ENCODE results near the gene ZNF783. TPM values are rescaled to one million over a fixed set of nuclear protein-coding genes. Genes with fewer than 3 reads are reported as not detected.

ZNF783 gene
- total and polyA plus RNA-seq, 4 donors, result 1.0 to 23.8 (median 15.9) TPM

- Histone ChIP-seq H3K4me3 (ENCODE audit: low read length in 2 of 2) (no peak overlapping the region), H3K36me3 (ENCODE audit: control insufficient read depth in 1 of 2, insufficient read depth in 2 of 2, low read length in 1 of 2) (no peaks in the 10 kb centered on the region), H3K27ac (ENCODE audit: low read depth in 1 of 2, low read length in 2 of 2) (no peak overlapping the region), H3K27me3 (ENCODE audit: control insufficient read depth in 1 of 2, insufficient read depth in 2 of 2, low read length in 1 of 2) (no peaks in the 10 kb centered on the region), H3K9me3 (ENCODE audit: control insufficient read depth, low read length) (no peaks in the 10 kb centered on the region), H3K4me1 (ENCODE audit: control insufficient read depth in 1 of 2, insufficient read depth in 2 of 2, low read length in 2 of 2) (no peaks in the 10 kb centered on the region)
- no peak for ATAC-seq (ENCODE audit: low FRiP score)
- DNase-seq, result no peak
- intact Hi-C loops (cut with DNase I), result no loop called here
Measured at GRCh38 chr7:149333321-149333717, 71.3 kb downstream of the ZNF783 start.

- H3K4me1 ChIP-seq (ENCODE audit: control insufficient read depth in 1 of 2, insufficient read depth in 2 of 2, low read length in 2 of 2), result no peaks in the 10 kb centered on the region
- no peaks in the 10 kb centered on the region for H3K9me3 ChIP-seq (ENCODE audit: control insufficient read depth, low read length)
- no peak for ATAC-seq (ENCODE audit: low FRiP score)
- 77 to 78% methylated on average over 2 of the region's 2 CpGs for WGBS, 2 donors
- no peaks in the 10 kb centered on the region for H3K36me3 ChIP-seq (ENCODE audit: control insufficient read depth in 1 of 2, insufficient read depth in 2 of 2, low read length in 1 of 2)
- H3K4me3 ChIP-seq (ENCODE audit: low read length in 2 of 2), result no peak overlapping the region
- no peak for DNase-seq
- intact Hi-C loops (cut with DNase I), result no loop called here
- no peaks in the 10 kb centered on the region for H3K27me3 ChIP-seq (ENCODE audit: control insufficient read depth in 1 of 2, insufficient read depth in 2 of 2, low read length in 1 of 2)
- H3K27ac ChIP-seq (ENCODE audit: low read depth in 1 of 2, low read length in 2 of 2), result no peak overlapping the region
Measured at GRCh38 chr7:149334219-149334618, 72.2 kb downstream of the ZNF783 start.

Other genes with a start within 250 kb of the ZNF783 start
- 10 to 100 TPM; 80.0 to 86.0 TPM for gene PDIA4, start 233.7 kb upstream of the ZNF783 start, total RNA-seq
- 10 to 100 TPM; 24.4 to 47.7 TPM for gene PDIA4, start 233.7 kb upstream of the ZNF783 start, polyA plus RNA-seq
- gene ZNF786, start 171.5 kb upstream of the ZNF783 start, total RNA-seq, result 1 to 10 TPM; 4.3 to 6.4 TPM
- gene ZNF786, start 171.5 kb upstream of the ZNF783 start, polyA plus RNA-seq, result 1 to 10 TPM in 1 of 2 donors, under 1 TPM in 1; 0.63 to 3.4 TPM
- 1 to 10 TPM; 1.0 to 1.3 TPM for gene ZNF425, start 135.9 kb upstream of the ZNF783 start, total RNA-seq
- gene ZNF425, start 135.9 kb upstream of the ZNF783 start, polyA plus RNA-seq, result 1 to 10 TPM; 1.9 to 2.1 TPM
- 10 to 100 TPM; 12.4 to 14.1 TPM for gene ZNF398, start 114.7 kb upstream of the ZNF783 start, total RNA-seq
- 1 to 10 TPM; 2.6 to 3.4 TPM for gene ZNF398, start 114.7 kb upstream of the ZNF783 start, polyA plus RNA-seq
- gene ZNF282, start 66.7 kb upstream of the ZNF783 start, total RNA-seq, result 10 to 100 TPM; 15.5 to 21.4 TPM
- 1 to 10 TPM; 5.3 to 8.9 TPM for gene ZNF282, start 66.7 kb upstream of the ZNF783 start, polyA plus RNA-seq
- 10 to 100 TPM in 1 of 2 donors, 1 to 10 TPM in 1; 7.8 to 11.7 TPM for gene ZNF212, start 22.5 kb upstream of the ZNF783 start, total RNA-seq
- gene ZNF212, start 22.5 kb upstream of the ZNF783 start, polyA plus RNA-seq, result 10 to 100 TPM in 1 of 2 donors, 1 to 10 TPM in 1; 8.6 to 11.6 TPM
- gene ZNF777, start 198.9 kb downstream of the ZNF783 start, total RNA-seq, result 1 to 10 TPM; 7.8 to 9.4 TPM
- gene ZNF777, start 198.9 kb downstream of the ZNF783 start, polyA plus RNA-seq, result 1 to 10 TPM; 4.0 to 6.9 TPM
- 10 to 100 TPM; 16.7 to 23.5 TPM for gene ZNF746, start 235.6 kb downstream of the ZNF783 start, total RNA-seq
- 1 to 10 TPM; 2.9 to 8.8 TPM for gene ZNF746, start 235.6 kb downstream of the ZNF783 start, polyA plus RNA-seq